ENCODE results near the gene FAM3C.
A peak's percentile ranks its signal among the peaks of the same experiment; 100 is the strongest.

The FAM3C gene

GRCh38 chr7:121373177-121373576, 22.9 kb downstream of the FAM3C start:
- H3K4me3 Mint-ChIP-seq: peak overlapping the region; percentile 17
- H3K27ac Mint-ChIP-seq: peak overlapping the region; percentile 37
- no peaks in the 10 kb centered on the region for H3K9me3 Mint-ChIP-seq
- H3K36me3 Mint-ChIP-seq (ENCODE audit: low read depth): peaks cover 76% of the 10 kb centered on the region
- H3K4me1 Mint-ChIP-seq (ENCODE audit: low read depth): peaks cover 68% of the 10 kb centered on the region
- H3K27me3 Mint-ChIP-seq: no peaks in the 10 kb centered on the region

- peaks cover 71% of the 10 kb centered on the region for H3K4me1 Mint-ChIP-seq (ENCODE audit: low read depth)
- H3K4me3 Mint-ChIP-seq: peak overlapping the region; percentile 69
- no peaks in the 10 kb centered on the region for H3K9me3 Mint-ChIP-seq
- H3K27ac Mint-ChIP-seq: peak overlapping the region; percentile 81
- no peaks in the 10 kb centered on the region for H3K27me3 Mint-ChIP-seq
- H3K36me3 Mint-ChIP-seq (ENCODE audit: low read depth): peaks cover 70% of the 10 kb centered on the region
Measured at GRCh38 chr7:121372376-121373010, 23.6 kb downstream of the FAM3C start.

GRCh38 chr7:121371883-121372282, 24.2 kb downstream of the FAM3C start:
- peaks cover 64% of the 10 kb centered on the region for H3K36me3 Mint-ChIP-seq (ENCODE audit: low read depth)
- peak overlapping the region; percentile 79 for H3K27ac Mint-ChIP-seq
- H3K27me3 Mint-ChIP-seq: no peaks in the 10 kb centered on the region
- H3K9me3 Mint-ChIP-seq: no peaks in the 10 kb centered on the region
- peaks cover 68% of the 10 kb centered on the region for H3K4me1 Mint-ChIP-seq (ENCODE audit: low read depth)
- H3K4me3 Mint-ChIP-seq: no peak overlapping the region

GRCh38 chr7:121371367-121371766, 24.7 kb downstream of the FAM3C start:
- Mint-ChIP-seq H3K36me3 (ENCODE audit: low read depth) (peaks cover 64% of the 10 kb centered on the region), H3K4me3 (no peak overlapping the region), H3K9me3 (no peaks in the 10 kb centered on the region), H3K4me1 (ENCODE audit: low read depth) (peaks cover 65% of the 10 kb centered on the region), H3K27ac (peak overlapping the region; percentile 79), H3K27me3 (no peaks in the 10 kb centered on the region)

- Mint-ChIP-seq H3K4me1 (ENCODE audit: low read depth) (peaks cover 47% of the 10 kb centered on the region), H3K9me3 (no peaks in the 10 kb centered on the region), H3K27ac (peak overlapping the region; percentile 79), H3K36me3 (ENCODE audit: low read depth) (peaks cover 54% of the 10 kb centered on the region), H3K27me3 (no peaks in the 10 kb centered on the region), H3K4me3 (peak overlapping the region; percentile 24)
Measured at GRCh38 chr7:121369462-121369861, 26.6 kb downstream of the FAM3C start.

- Mint-ChIP-seq H3K4me3 (no peak overlapping the region), H3K9me3 (no peaks in the 10 kb centered on the region), H3K27me3 (no peaks in the 10 kb centered on the region), H3K4me1 (ENCODE audit: low read depth) (peaks cover 29% of the 10 kb centered on the region), H3K36me3 (ENCODE audit: low read depth) (peaks cover 62% of the 10 kb centered on the region), H3K27ac (no peak overlapping the region)
Measured at GRCh38 chr7:121366852-121367431, 29.2 kb downstream of the FAM3C start.

- no peaks in the 10 kb centered on the region for H3K9me3 Mint-ChIP-seq
- no peak overlapping the region for H3K4me3 Mint-ChIP-seq
- H3K36me3 Mint-ChIP-seq (ENCODE audit: low read depth): peaks cover 62% of the 10 kb centered on the region
- H3K4me1 Mint-ChIP-seq (ENCODE audit: low read depth): no peaks in the 10 kb centered on the region
- no peak overlapping the region for H3K27ac Mint-ChIP-seq
- no peaks in the 10 kb centered on the region for H3K27me3 Mint-ChIP-seq
Measured at GRCh38 chr7:121360564-121360963, 35.5 kb downstream of the FAM3C start.

GRCh38 chr7:121355574-121355973, 40.5 kb downstream of the FAM3C start:
- Mint-ChIP-seq H3K4me3 (no peak overlapping the region), H3K27me3 (no peaks in the 10 kb centered on the region), H3K9me3 (no peaks in the 10 kb centered on the region), H3K36me3 (ENCODE audit: low read depth) (peaks cover 66% of the 10 kb centered on the region), H3K4me1 (ENCODE audit: low read depth) (no peaks in the 10 kb centered on the region), H3K27ac (no peak overlapping the region)

- H3K4me1 Mint-ChIP-seq (ENCODE audit: low read depth): no peaks in the 10 kb centered on the region
- H3K9me3 Mint-ChIP-seq: no peaks in the 10 kb centered on the region
- no peak overlapping the region for H3K27ac Mint-ChIP-seq
- H3K36me3 Mint-ChIP-seq (ENCODE audit: low read depth): peaks cover 66% of the 10 kb centered on the region
- H3K4me3 Mint-ChIP-seq: no peak overlapping the region
- H3K27me3 Mint-ChIP-seq: no peaks in the 10 kb centered on the region
Measured at GRCh38 chr7:121352323-121352722, 43.8 kb downstream of the FAM3C start.

- H3K27me3 Mint-ChIP-seq: no peaks in the 10 kb centered on the region
- H3K9me3 Mint-ChIP-seq: no peaks in the 10 kb centered on the region
- H3K36me3 Mint-ChIP-seq (ENCODE audit: low read depth): peaks cover 66% of the 10 kb centered on the region
- H3K4me3 Mint-ChIP-seq: no peak overlapping the region
- H3K27ac Mint-ChIP-seq: no peak overlapping the region
- no peaks in the 10 kb centered on the region for H3K4me1 Mint-ChIP-seq (ENCODE audit: low read depth)
Measured at GRCh38 chr7:121351682-121352081, 44.4 kb downstream of the FAM3C start.

GRCh38 chr7:121344497-121344896, 51.6 kb downstream of the FAM3C start:
- Mint-ChIP-seq H3K36me3 (ENCODE audit: low read depth) (peaks cover 37% of the 10 kb centered on the region), H3K4me1 (ENCODE audit: low read depth) (no peaks in the 10 kb centered on the region), H3K27ac (no peak overlapping the region), H3K27me3 (no peaks in the 10 kb centered on the region), H3K9me3 (no peaks in the 10 kb centered on the region), H3K4me3 (no peak overlapping the region)

GRCh38 chr7:121344093-121344492, 52.0 kb downstream of the FAM3C start:
- no peak overlapping the region for H3K4me3 Mint-ChIP-seq
- no peak overlapping the region for H3K27ac Mint-ChIP-seq
- H3K4me1 Mint-ChIP-seq (ENCODE audit: low read depth): no peaks in the 10 kb centered on the region
- peaks cover 41% of the 10 kb centered on the region for H3K36me3 Mint-ChIP-seq (ENCODE audit: low read depth)
- H3K27me3 Mint-ChIP-seq: no peaks in the 10 kb centered on the region
- no peaks in the 10 kb centered on the region for H3K9me3 Mint-ChIP-seq

GRCh38 chr7:121343302-121343701, 52.8 kb downstream of the FAM3C start:
- H3K9me3 Mint-ChIP-seq: no peaks in the 10 kb centered on the region
- H3K27me3 Mint-ChIP-seq: no peaks in the 10 kb centered on the region
- no peaks in the 10 kb centered on the region for H3K4me1 Mint-ChIP-seq (ENCODE audit: low read depth)
- peaks cover 45% of the 10 kb centered on the region for H3K36me3 Mint-ChIP-seq (ENCODE audit: low read depth)
- H3K4me3 Mint-ChIP-seq: no peak overlapping the region
- no peak overlapping the region for H3K27ac Mint-ChIP-seq

GRCh38 chr7:121342631-121343030, 53.5 kb downstream of the FAM3C start:
- Mint-ChIP-seq H3K4me1 (ENCODE audit: low read depth) (no peaks in the 10 kb centered on the region), H3K9me3 (no peaks in the 10 kb centered on the region), H3K27me3 (no peaks in the 10 kb centered on the region), H3K27ac (no peak overlapping the region), H3K4me3 (no peak overlapping the region), H3K36me3 (ENCODE audit: low read depth) (peaks cover 40% of the 10 kb centered on the region)

GRCh38 chr7:121341933-121342332, 54.2 kb downstream of the FAM3C start:
- H3K4me3 Mint-ChIP-seq: no peak overlapping the region
- peaks cover 33% of the 10 kb centered on the region for H3K36me3 Mint-ChIP-seq (ENCODE audit: low read depth)
- H3K27me3 Mint-ChIP-seq: no peaks in the 10 kb centered on the region

GRCh38 chr7:121339082-121339481, 57.0 kb downstream of the FAM3C start:
- Mint-ChIP-seq H3K27me3 (peaks cover 13% of the 10 kb centered on the region), H3K27ac (no peak overlapping the region), H3K9me3 (no peaks in the 10 kb centered on the region), H3K4me1 (ENCODE audit: low read depth) (no peaks in the 10 kb centered on the region), H3K36me3 (ENCODE audit: low read depth) (peaks cover 24% of the 10 kb centered on the region), H3K4me3 (no peak overlapping the region)

More at GRCh38 chr7:121341933-121342332, 54.2 kb downstream of the FAM3C start:
- Mint-ChIP-seq H3K9me3 (no peaks in the 10 kb centered on the region), H3K4me1 (ENCODE audit: low read depth) (no peaks in the 10 kb centered on the region), H3K27ac (no peak overlapping the region)

All from stimulated activated naive CD8-positive, alpha-beta T cell treated with anti-CD3 and anti-CD28 coated beads, Interleukin-15, Interleukin-2, amounts not matched to agents 100 ng/mL and 50 ng/mL, for 24 hours (primary cell).